GM18499 (cell line): ENCODE results near the gene DNAH10.
"Not testable (repeated sequence)": the region's sequence is repeated elsewhere in the genome, so short reads cannot be mapped to it uniquely, and the experiment has no call there.

Source experiments
- ATAC-seq: cut with Tn5 transposase; IDR thresholded peaks from one replicate; pipeline ENCODE4 v1.9.1; 2021; ENCODE audit warnings: moderate number of reproducible peaks; ENCODE audit not compliant: insufficient read depth, unreplicated experiment

Gene DNAH10

DNA sequence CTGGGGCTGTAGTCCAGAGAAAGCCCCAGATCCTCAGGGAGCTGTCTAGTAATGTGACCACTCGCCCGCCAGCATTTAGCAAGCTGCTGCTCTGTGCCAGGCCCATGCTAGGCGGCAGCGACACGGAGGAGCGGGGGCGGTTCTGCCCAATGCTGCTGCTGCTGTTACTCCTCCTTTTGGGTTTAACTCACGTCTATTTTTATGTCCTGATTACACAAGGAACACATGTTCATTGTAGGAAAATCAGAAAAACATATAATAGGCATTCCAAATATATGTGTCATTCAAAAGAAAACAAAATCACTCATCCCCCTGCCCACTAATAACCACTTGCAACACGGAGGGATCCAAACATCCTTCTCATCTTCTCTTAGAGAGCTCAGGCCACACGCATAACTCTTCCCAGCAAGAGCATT, 180.1 kb downstream of the DNAH10 start:
- ATAC-seq: no peak

DNA sequence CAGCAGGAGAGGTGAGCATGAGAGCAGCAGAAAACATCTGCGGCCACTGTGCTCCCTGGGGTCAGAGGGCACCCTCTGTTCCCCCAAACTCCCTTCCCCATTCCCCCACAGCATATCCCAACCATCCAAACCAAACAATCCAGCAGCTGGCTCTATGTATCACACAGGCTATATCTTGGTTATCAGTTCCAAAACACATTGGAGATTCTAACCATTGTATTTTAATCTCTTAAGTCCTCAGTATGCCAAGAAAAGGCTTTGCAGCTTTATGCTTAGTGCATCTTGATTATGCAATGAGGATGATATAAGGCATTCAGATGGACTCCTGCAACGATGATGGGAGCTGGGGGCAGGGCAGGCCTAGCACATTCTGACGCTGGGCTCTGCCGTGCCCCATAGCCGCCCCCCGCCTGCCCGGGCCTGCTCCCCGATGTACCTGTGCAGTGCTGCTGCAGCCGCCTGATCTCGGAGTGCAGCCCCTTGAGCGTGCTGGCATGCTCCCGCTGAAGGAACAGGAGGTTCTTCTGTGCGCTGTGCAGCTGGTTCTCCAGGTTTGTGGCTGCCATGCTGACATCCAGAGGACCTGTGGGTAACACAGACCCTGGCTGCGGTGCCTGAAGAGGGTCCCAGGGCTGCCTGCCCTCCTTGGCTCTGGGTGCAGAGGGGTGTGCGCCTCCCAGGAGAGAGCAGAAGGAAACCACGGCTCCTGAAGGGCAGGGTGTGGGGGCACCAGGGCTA, 181.0 kb downstream of the DNAH10 start:
- no peak for ATAC-seq

DNA sequence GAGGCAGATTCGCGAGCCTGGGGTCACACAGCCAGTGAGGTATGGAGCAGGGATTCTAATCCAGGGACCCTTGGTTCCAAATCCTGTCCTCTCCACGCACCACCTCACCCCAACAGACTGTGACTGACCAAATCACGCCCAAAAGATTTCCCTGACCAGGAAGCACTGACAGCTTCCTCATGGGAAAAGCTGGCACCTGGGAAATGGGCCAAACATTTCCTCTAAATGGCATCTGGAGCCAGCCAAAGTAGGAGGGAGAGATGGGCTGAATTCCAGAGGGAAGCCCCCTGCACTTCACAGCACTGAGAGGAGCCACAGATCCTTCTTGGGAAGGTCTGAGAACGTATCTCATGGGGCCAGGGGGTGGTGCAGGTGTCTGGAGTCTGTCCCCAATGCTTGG, 181.7 kb downstream of the DNAH10 start:
- no peak for ATAC-seq

DNA sequence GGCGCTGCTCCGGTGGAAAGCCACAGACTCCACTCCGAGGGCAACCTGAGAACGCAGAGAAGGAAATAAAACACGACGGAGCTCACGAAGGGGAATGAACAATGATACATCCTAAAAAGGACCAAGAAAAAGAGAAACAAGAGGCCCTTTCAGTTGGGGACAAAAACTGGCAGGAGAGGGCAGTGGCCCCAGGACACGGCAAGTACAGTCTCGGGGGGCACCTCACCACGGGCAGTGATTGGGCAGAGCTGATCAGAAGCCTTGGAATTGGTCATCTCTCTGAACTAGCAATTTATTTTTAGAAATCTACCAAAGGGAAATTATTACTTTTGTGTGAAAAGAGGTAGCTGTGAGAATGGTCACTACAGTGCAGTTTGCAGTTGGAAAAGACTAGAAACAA, 182.6 kb downstream of the DNAH10 start:
- ATAC-seq: no peak

DNA sequence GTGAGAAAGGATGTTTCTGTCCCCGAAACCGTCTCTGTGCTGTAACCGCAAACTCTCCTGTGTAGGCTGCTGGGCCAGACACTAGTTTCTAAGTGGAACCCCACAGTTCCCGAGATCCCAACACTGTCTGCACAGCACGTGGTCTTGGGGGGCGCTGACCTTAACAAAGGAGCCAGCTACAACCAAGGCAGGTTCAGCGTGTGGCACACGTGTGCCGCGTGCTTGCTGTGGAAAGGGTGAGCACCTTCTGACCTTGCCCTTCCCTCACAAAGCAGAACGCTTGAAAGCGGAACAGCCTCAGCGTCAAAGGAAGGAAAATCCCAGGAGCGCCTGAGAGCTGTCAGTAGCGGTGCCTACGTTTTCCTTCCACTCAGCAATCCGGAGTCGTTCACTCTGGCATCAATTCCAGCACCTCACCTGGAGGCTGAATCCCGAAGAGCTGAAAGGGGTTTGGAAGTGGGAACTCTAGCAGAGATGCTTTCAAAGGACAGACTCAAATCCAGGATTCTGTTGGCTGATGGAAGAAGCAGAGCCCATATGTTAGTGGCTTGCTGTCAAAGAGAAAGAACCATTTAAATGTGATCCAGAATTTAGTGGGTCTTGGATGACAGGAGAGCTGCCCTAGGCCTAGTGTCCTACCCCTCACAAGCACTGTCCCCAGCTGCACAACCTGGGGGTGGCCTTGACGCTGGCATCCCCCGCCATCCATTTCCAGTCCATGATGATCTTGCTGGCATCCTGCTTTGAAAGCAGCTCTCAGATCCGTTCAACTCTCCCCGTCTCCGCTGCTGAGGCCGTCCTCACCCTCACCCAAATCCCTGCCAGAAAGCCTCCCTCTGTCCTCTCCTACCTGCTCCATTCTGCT, 183.4 kb downstream of the DNAH10 start:
- ATAC-seq: no peak

DNA sequence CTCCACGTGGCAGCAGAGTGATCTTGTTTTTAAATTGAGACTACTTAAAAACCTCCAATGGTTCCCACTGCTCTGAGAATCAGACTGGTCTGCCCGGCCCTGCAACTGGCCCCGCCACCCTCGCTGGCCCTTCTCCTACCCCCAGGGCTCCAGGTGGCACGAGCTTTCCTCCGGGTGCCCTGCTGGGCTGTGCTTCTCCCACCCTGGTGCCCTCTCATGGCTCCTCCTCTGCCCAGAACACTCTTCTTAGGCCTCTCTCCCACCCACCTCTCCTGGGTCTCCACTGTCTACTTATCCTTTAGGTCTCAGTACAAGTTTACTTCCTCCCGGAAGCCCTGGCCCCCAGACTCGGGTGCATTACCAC, 184.0 kb downstream of the DNAH10 start:
- no peak for ATAC-seq

DNA sequence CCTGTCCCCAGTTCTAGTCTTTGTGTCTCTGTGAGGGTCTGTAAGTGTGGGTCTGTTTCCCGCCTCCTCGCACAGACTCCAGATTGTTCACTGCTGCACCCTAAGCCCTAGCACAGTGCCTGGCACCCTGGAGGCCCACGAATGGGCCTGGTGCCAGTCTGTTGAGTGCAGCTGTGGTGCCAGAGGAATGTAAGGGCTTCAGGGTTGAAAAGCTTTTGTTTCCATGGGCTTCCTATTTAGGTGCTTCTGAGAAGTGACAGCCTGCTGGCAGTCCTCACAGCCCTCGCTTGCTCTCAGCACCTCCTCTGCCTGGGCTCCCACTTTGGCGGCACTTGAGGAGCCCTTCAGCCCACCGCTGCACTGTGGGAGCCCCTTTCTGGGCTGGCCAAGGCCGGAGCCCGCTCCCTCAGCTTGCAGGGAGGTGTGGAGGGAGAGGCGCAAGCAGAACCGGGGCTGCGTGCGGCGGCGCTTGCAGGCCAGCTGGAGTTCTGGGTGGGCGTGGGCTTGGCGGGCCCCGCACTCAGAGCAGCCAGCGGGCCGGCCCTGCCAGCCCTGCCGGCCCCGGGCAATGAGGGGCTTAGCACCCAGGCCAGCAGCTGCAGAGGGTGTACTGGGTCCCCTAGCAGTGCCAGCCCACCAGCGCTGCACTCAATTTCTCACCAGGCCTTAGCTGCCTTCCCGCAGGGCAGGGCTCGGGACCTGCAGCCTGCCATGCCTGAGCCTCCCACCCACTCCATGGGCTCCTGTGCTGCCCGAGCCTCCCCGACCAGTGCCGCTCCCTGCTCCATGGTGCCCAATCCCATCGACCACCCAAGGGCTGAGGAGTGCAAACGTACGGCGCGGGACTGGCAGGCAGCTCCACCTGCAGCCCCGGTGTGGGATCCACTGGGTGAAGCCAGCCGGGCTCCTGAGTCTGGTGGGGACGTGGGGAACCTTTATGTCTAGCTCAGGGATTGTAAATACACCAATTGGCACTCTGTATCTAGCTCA, 184.7 kb downstream of the DNAH10 start:
- not testable (repeated sequence) for ATAC-seq

DNA sequence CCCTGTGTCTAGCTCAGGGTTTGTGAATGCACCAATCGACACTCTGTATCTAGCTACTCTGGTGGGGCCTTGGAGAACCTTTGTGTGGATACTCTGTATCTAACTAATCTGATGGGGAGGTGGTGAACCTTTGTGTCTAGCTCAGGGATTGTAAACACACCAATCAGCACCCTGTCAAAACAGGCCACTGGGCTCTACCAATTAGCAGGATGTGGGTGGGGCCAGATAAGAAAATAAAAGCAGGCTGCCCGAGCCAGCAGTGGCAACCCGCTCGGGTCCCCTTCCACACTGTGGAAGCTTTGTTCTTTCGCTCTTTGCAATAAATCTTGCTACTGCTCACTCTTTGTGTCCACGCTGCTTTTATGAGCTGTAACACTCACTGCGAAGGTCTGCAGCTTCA, 185.4 kb downstream of the DNAH10 start:
- ATAC-seq: not testable (repeated sequence)

DNA sequence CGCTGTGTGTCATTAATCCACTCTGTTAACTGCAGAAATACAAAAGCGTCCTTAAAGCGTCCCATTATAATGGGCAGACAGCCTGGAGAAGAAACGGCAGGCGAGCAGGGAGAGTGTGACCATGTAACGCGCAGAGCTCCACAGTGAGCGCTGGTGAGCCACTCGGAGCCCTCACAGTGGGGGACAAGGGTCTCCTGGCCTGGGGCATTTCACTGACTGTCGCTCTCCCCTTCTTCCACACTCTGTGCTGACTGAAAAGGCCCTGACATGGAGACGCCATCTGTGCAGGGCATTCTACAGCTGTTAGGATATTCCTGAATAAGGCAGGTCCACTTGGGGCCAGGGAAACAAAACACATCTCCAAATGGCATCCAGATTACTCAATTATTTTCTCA, 186.3 kb downstream of the DNAH10 start:
- no peak for ATAC-seq

DNA sequence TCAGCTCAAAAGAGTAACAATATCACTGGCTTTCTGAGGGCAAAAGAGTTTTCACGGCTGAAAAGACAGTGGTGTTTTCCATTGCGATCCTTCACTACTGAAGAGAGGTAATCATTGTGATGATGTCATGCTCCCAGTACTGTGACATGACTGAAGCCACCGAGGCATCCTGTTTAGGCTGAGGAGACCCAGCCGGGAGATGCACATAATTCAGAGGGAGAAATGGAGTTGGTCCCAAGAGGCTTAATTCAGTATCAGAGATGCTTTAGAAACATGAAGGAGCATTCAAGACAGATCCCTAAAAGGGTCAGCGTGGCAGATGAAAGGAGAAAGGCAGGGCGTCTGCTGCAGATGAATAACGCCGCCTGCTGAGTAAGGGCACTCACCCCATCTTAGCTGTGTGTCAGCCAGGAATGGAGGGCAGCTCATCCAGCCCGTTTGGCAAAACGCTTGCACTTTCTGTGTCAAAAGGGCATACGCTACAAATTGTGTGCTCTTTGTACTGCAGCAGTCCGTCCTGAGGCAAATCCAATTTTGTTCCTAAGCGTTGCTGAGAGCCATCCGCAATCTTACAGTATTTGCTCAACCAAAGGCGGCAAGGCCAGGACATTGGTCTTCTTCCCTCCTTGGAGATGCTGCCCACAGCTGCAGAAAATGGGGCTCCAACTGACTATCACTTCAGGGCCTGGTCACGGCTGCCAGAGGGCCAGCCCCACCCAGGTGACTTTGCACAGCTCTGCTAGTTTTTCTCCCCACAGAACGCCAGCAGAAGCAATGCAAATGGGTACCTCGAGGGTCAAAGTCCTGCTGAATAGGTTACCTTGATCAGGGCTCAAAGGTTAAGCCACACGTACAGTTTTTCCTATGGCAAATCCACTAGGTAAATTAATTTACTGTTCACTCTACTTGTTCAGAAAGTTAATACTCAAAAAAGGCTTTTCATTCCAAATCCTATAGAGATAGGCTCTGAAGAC, 187.0 kb downstream of the DNAH10 start:
- ATAC-seq: no peak

DNA sequence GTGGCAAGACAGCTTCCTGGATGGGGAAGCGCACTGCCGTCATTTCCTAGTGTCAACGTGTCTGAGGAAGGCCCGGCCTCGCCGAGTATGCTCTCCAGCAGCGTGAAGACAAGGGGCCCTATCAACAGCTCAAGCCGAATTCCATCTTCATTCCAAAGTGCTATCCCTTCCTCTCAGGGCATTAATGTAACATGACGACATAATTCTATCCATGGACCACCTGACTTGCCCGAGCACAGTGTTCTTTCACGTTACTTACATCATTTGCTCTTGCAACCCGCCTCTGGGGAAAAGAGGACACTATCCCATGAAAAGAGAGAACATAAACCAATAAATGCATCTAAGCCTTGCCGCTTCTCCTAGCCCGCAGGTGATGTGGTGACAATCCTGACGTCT, 187.7 kb downstream of the DNAH10 start:
- ATAC-seq: no peak

DNA sequence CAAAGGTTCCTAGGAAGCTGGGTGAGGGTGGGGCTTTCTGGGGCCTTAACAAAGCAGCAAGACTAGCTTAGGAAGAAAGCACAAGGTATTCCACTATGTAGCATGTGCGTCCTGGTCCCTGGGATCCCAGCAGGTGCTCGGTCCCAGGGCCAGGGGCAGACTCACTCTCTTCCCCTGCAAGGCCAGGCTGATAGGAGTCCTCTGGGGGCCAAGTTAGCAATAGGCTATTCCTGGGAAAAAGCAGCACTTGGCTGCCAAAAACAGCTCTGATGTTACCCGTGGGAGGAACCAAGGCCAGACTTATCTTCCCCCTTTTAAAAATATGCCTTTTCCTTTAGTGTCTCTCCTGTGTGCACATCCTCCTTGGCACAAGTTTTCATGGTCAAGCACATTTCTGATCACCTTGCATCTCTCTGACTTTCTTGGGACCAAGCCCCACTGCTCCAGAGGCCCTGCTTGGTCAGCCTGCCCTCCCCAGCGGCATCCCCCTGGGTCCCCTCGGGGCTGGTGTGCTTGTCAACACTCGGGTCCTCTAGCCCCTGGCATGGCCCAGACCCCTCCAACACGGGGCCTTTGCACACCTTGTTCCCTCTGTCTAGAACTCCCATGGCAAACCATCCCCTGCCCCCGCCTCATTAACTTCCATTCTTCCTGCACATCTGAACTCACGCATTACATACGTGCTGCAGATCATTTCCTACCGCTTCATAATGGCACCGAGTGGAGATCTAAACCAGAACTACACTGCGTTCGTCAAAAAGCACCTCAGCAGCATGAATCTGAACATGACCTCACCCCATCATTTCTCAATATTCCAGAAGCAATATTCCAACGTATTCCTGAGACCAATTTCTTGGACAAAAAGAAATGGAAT, 188.6 kb downstream of the DNAH10 start:
- ATAC-seq: no peak

DNA sequence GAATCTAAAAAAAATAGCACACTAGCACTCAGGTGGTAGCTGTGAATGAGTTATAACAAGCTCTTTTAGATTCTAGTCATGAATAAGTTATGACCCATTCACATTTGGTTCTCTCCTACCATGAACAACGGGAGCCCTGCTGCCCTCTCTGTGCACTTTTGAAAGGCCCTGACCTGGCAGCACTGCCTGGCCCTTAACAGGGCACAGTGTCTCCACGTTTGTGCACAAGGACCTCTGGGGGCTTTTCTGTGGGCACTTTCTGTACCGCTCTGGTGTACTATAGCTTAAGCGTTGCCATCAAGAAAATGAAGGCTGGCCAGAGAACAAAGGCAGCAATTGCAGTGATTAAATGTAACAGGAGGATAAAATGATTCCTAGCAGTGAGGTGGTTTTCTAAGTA, 189.4 kb downstream of the DNAH10 start:
- no peak for ATAC-seq

DNA sequence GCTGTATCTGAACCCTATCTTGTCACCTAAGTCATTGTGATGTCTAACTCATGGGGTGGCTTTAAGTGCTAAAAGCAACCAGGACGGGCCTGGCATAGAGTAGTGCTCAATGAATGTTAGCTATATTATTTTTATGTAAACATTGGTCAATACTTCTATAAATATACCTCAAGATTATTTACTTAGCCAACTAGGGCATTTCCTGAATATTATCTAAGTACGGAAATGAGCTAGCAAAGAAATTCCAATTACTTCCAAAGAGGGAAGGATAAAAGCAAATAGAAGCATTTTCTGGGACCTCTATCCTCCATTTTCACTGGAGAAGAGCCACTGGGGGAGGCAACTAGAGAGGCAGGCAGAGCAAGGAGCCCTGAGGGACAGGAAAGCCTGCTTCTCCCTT, 189.9 kb downstream of the DNAH10 start:
- ATAC-seq: no peak

DNA sequence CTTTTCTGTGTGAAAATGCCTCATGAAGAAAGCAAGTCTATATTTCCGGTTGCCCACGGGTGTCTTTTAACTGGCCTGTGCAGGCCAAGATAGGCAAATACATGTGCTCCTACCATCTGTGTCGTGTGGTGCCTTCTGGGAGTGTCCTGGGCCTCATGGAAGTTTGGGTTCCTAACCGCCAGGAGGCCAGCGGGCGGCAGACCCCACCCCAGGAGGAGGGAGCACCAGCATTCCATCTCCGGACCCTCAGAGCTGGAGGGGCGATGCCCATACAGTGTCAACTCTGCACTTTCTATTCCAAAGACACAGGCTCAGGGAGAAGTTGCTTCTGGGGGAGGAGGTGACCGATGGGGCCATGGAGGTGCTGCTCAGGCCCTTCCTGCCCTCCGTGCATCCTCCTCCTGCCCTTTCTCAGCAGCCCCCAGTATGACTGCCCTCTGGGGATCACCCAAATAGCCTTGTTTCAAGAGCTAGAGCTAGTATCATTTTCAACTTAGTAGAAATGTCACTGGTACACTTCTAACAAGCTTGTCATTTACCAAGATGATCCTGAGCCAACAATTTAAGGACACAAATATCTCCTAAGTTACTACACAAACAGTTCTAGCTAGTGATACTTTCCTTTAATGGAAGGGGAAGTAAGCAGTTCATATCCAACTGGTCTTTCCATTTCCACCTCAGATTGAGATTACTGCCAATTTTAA, 192.7 kb downstream of the DNAH10 start:
- ATAC-seq: no peak

DNA sequence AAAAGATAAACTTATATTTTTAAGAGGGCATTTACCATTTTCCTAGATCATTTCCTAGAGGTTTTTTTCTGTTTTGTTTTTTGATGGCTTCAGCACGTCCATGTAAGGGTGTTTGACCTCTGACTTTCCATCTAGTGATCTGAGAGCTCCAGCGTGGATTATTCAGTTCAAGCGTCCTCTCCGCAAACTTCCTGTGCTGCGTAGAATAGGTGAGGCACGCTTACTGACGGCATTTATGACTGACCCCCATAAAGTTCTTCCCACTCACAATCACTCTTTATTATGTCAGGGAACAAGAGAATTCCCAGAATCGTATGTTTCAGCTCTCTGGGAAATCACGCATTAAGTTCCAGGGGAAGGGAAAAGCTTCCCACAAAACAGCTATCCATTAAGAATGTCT, 194.1 kb downstream of the DNAH10 start:
- ATAC-seq: no peak

DNA sequence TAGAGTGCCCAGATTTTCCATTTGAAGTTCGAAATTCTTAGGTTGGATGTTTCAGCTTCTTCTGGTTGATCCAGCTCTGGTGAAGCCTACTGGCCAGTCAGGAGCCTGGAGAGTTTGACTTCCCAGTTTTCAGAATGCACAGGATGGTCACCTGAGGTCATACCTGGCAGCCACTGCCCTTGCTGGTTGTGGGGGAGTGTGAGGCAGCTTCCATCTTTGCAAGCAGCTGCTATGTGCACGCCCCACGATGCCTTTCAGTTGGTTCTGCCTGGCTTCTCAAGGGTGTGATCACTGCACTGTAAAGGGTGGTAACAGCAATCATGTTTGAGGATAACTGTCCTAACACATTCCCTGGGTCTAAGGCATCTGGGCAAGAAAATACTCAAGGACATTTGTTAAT, 195.1 kb downstream of the DNAH10 start:
- no peak for ATAC-seq

DNA sequence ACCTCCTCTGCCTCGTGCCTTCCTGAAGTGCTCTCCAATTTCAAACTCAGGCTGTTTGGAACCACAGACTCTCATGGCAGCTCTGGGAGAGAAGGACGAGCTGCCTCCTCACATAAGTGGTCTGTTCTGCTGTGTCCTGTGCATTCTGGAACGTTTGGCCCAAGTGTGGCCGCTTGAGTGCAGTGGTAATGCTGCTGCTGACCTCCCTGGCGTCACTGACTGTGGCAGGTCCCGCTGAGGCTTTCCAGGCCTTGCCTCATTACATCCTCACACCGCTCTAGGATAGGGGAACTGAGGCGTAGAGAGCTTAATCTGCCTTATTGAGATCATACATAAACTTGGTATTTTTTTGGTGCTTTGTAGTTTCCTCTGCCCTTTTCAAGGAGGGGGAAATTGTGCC, 196.4 kb downstream of the DNAH10 start:
- ATAC-seq: no peak
